ENCODE measurements around the gene ANO9.

ANO9 gene

GRCh38 chr11:405954-406795, 35.6 kb downstream of the ANO9 start:
- TF ChIP-seq CTCF (IDR thresholded peaks at IDR 0.05), result no peak
- Histone ChIP-seq H3K36me3 (peaks cover 0 to 22% (median 0%) of the 10 kb centered on the region in 3 donors), H3K4me3 (peak overlapping the region; percentile 56 to 66), H3K27me3 (peaks cover 0 to 28% of the 10 kb centered on the region in 2 donors), H3K27ac (peak overlapping the region; percentile 34 to 64), H3K4me1 (peaks cover 0 to 31% (median 17%) of the 10 kb centered on the region in 4 donors), H3K9me3 (no peaks in the 10 kb centered on the region)
- DNase-seq, result peak in 1 of 2 donors; percentile 67
- intact Hi-C loops (cut with DNase I; ENCODE audit: low total_unique reads), result no loop called here

- H3K4me3 ChIP-seq, result peak overlapping the region in 1 of 2 donors; percentile 66
- H3K36me3 ChIP-seq, result peaks cover 0 to 22% (median 0%) of the 10 kb centered on the region in 3 donors
- no peaks in the 10 kb centered on the region for H3K9me3 ChIP-seq
- H3K4me1 ChIP-seq, result peaks cover 0 to 31% (median 18%) of the 10 kb centered on the region in 4 donors
- peak; percentile 55 to 75 for DNase-seq
- intact Hi-C loops (cut with DNase I; ENCODE audit: low total_unique reads), result no loop called here
- peaks cover 0 to 29% of the 10 kb centered on the region in 2 donors for H3K27me3 ChIP-seq
- no peak for TF ChIP-seq CTCF (IDR thresholded peaks at IDR 0.05)
- H3K27ac ChIP-seq, result peak overlapping the region in 1 of 2 donors; percentile 64
Measured at GRCh38 chr11:405323-405953, 36.4 kb downstream of the ANO9 start.

- Histone ChIP-seq H3K4me1 (peaks cover 0 to 31% (median 21%) of the 10 kb centered on the region in 4 donors), H3K9me3 (no peaks in the 10 kb centered on the region), H3K36me3 (peaks cover 0 to 29% (median 0%) of the 10 kb centered on the region in 3 donors), H3K4me3 (no peak overlapping the region), H3K27ac (no peak overlapping the region), H3K27me3 (peaks cover 0 to 30% of the 10 kb centered on the region in 2 donors)
- intact Hi-C loops (cut with DNase I; ENCODE audit: low total_unique reads), result no loop called here
- TF ChIP-seq CTCF (IDR thresholded peaks at IDR 0.05), result no peak
- peak in 1 of 2 donors; percentile 62 for DNase-seq
Measured at GRCh38 chr11:404551-405264, 37.1 kb downstream of the ANO9 start.

GRCh38 chr11:403761-404431, 37.9 kb downstream of the ANO9 start:
- no peaks in the 10 kb centered on the region for H3K9me3 ChIP-seq
- H3K4me1 ChIP-seq, result peaks cover 0 to 27% (median 21%) of the 10 kb centered on the region in 4 donors
- peaks cover 0 to 31% (median 0%) of the 10 kb centered on the region in 3 donors for H3K36me3 ChIP-seq
- intact Hi-C loops (cut with DNase I; ENCODE audit: low total_unique reads), result no loop called here
- no peak for TF ChIP-seq CTCF (IDR thresholded peaks at IDR 0.05)
- DNase-seq, result peak in 1 of 2 donors; percentile 64
- H3K27ac ChIP-seq, result no peak overlapping the region
- peaks cover 0 to 26% of the 10 kb centered on the region in 2 donors for H3K27me3 ChIP-seq
- no peak overlapping the region for H3K4me3 ChIP-seq
